IPS-18a (cell line): ENCODE results near the gene KCND3.

Source experiments
- H3K27ac ChIP-seq: one replicate; pipeline ENCODE4 v1.5.1; 2013; ENCODE audit warnings: low read length
- H3K27me3 ChIP-seq: one replicate; pipeline ENCODE4 v1.6.1; 2013; ENCODE audit warnings: mild to moderate bottlenecking, low read length; ENCODE audit not compliant: control insufficient read depth, insufficient read depth
- H3K36me3 ChIP-seq: one replicate; pipeline ENCODE4 v1.6.1; 2013; ENCODE audit warnings: low read depth, low read length; ENCODE audit not compliant: control insufficient read depth
- H3K4me1 ChIP-seq: one replicate; pipeline ENCODE4 v1.6.1; 2013; ENCODE audit warnings: low read depth, low read length; ENCODE audit not compliant: control insufficient read depth
- H3K4me3 ChIP-seq: one replicate; pipeline ENCODE4 v1.5.1; 2013; ENCODE audit warnings: low read length
- H3K9ac ChIP-seq: one replicate; pipeline ENCODE4 v1.6.1; 2013; ENCODE audit warnings: mild to moderate bottlenecking, low read length, moderate library complexity
- H3K9me3 ChIP-seq: one replicate; pipeline ENCODE4 v1.6.1; 2013; ENCODE audit warnings: low read depth, low read length; ENCODE audit not compliant: control insufficient read depth

Gene KCND3

DNA sequence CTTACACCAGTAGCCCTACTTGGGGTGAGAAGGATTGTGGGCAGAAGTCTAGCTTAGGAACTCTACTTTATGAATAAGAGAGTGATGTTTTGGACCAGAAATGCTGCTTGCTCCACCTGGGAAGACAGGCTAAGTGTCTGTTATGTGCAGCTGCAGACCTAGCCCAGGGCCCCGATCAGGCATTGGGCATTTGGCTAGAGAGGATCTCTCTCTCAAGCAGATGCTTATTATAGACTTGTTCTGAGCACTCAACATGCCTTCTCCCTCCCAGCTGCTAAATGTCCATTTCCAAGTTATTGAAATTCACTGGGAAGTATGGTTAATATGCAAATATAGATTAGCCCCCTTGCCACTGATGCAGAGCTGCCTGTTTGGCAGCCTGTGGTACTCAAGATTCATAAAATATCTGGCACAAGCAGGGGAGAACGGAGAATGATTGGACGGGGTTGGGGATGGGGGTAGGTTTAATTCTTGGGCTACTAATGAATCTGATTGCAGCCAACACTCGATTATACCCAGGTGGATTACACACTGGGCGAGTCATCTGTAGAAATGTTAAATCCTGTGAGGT, 115.9 kb downstream of the KCND3 start:
- Histone ChIP-seq H3K36me3 (no peaks in the 10 kb centered on the region), H3K27me3 (no peaks in the 10 kb centered on the region), H3K4me1 (no peaks in the 10 kb centered on the region), H3K9me3 (no peaks in the 10 kb centered on the region), H3K27ac (no peak overlapping the region), H3K9ac (no peak overlapping the region), H3K4me3 (no peak overlapping the region)

DNA sequence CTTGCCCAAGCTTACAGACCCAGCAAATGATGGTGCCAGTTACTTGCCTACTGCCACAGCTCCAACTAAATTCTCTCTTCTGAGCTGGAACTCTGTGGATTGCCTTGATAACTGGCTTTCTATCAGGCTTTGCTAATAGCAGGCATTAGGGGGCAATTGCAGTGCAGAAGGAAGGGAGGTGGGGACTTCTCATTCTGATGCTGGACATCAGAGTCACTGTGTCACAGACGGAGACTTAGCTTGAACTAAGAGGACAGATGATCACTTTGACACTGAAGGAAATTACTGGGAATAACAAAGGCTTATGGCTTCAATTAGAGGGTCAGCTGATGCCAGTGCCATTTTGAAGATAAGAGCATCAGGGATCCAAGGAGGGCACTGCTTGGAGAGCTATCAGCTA, 119.3 kb downstream of the KCND3 start:
- no peak overlapping the region for H3K9ac ChIP-seq
- no peaks in the 10 kb centered on the region for H3K9me3 ChIP-seq
- no peaks in the 10 kb centered on the region for H3K4me1 ChIP-seq
- no peaks in the 10 kb centered on the region for H3K36me3 ChIP-seq
- no peak overlapping the region for H3K4me3 ChIP-seq
- no peak overlapping the region for H3K27ac ChIP-seq
- no peaks in the 10 kb centered on the region for H3K27me3 ChIP-seq

- no peak overlapping the region for H3K4me3 ChIP-seq
- no peak overlapping the region for H3K27ac ChIP-seq
- H3K9me3 ChIP-seq: no peaks in the 10 kb centered on the region
- no peaks in the 10 kb centered on the region for H3K27me3 ChIP-seq
- no peaks in the 10 kb centered on the region for H3K36me3 ChIP-seq
- H3K4me1 ChIP-seq: no peaks in the 10 kb centered on the region
- no peak overlapping the region for H3K9ac ChIP-seq
These were observed 121.5 kb downstream of the KCND3 start for GRCh38 chr1:111867868-111868440.

GRCh38 chr1:111864862-111865261, 124.6 kb downstream of the KCND3 start:
- no peak overlapping the region for H3K9ac ChIP-seq
- H3K27ac ChIP-seq: no peak overlapping the region
- no peaks in the 10 kb centered on the region for H3K36me3 ChIP-seq
- H3K27me3 ChIP-seq: no peaks in the 10 kb centered on the region
- H3K4me3 ChIP-seq: no peak overlapping the region
- H3K9me3 ChIP-seq: no peaks in the 10 kb centered on the region
- H3K4me1 ChIP-seq: no peaks in the 10 kb centered on the region

GRCh38 chr1:111863401-111863800, 126.1 kb downstream of the KCND3 start:
- Histone ChIP-seq H3K36me3 (no peaks in the 10 kb centered on the region), H3K9me3 (no peaks in the 10 kb centered on the region), H3K27me3 (no peaks in the 10 kb centered on the region), H3K4me1 (no peaks in the 10 kb centered on the region), H3K27ac (no peak overlapping the region), H3K4me3 (no peak overlapping the region), H3K9ac (no peak overlapping the region)

GRCh38 chr1:111862599-111862998, 126.9 kb downstream of the KCND3 start:
- Histone ChIP-seq H3K9me3 (no peaks in the 10 kb centered on the region), H3K4me3 (no peak overlapping the region), H3K27me3 (no peaks in the 10 kb centered on the region), H3K36me3 (no peaks in the 10 kb centered on the region), H3K4me1 (no peaks in the 10 kb centered on the region), H3K9ac (no peak overlapping the region), H3K27ac (no peak overlapping the region)

GRCh38 chr1:111861523-111861922, 127.9 kb downstream of the KCND3 start:
- Histone ChIP-seq H3K9ac (no peak overlapping the region), H3K4me1 (no peaks in the 10 kb centered on the region), H3K27me3 (no peaks in the 10 kb centered on the region), H3K36me3 (no peaks in the 10 kb centered on the region), H3K27ac (no peak overlapping the region), H3K9me3 (no peaks in the 10 kb centered on the region), H3K4me3 (no peak overlapping the region)

DNA sequence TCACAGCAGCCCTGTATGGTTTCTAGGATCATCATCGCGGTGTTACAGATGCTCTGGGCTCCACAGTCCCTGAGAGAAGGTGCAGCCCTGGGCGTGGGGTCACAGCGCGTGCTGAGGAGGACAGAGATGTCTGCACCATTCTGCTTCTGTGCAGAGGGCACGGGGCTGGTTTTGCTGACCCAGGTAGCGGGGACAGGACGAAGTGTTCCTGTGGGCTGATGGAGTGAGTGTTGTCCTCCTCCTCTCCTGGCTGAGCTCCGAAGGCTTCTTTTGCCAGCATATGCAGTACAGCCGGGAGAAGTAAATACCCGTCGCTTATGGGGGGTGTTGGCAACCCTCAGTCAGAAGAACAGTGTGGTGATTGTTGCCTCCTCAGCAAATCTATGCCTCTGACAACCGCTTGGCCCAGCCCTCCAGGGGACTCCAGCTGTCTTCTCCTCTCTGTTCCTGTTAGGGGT, 132.2 kb downstream of the KCND3 start:
- Histone ChIP-seq H3K4me1 (no peaks in the 10 kb centered on the region), H3K27ac (no peak overlapping the region), H3K9me3 (no peaks in the 10 kb centered on the region), H3K4me3 (no peak overlapping the region), H3K27me3 (no peaks in the 10 kb centered on the region), H3K36me3 (no peaks in the 10 kb centered on the region), H3K9ac (no peak overlapping the region)

GRCh38 chr1:111856411-111857185, 132.9 kb downstream of the KCND3 start:
- Histone ChIP-seq H3K9ac (no peak overlapping the region), H3K27me3 (no peaks in the 10 kb centered on the region), H3K27ac (no peak overlapping the region), H3K9me3 (no peaks in the 10 kb centered on the region), H3K4me1 (peaks cover 5% of the 10 kb centered on the region), H3K36me3 (no peaks in the 10 kb centered on the region), H3K4me3 (no peak overlapping the region)

DNA sequence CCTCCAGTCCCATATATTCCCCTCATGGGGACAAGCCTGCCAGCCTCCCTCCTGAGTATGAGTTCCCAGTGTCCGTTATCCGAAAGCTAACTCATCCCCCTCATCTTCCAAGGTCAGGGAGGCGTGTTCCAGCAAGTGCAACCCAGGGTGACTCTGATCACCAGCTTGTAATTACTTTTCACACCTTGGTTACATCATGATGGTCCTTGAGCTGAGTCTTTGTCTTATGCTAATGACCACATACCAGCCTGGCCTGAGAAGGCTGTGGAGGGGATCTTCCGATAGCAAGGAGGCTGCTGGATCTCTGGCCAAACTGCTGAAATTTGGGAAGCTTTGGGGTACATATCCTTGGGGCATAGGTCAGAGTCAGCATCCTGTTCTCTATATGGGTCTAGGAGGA, 134.2 kb downstream of the KCND3 start:
- Histone ChIP-seq H3K4me1 (peaks cover 12% of the 10 kb centered on the region), H3K9me3 (no peaks in the 10 kb centered on the region), H3K9ac (no peak overlapping the region), H3K27me3 (no peaks in the 10 kb centered on the region), H3K27ac (no peak overlapping the region), H3K36me3 (no peaks in the 10 kb centered on the region), H3K4me3 (no peak overlapping the region)

DNA sequence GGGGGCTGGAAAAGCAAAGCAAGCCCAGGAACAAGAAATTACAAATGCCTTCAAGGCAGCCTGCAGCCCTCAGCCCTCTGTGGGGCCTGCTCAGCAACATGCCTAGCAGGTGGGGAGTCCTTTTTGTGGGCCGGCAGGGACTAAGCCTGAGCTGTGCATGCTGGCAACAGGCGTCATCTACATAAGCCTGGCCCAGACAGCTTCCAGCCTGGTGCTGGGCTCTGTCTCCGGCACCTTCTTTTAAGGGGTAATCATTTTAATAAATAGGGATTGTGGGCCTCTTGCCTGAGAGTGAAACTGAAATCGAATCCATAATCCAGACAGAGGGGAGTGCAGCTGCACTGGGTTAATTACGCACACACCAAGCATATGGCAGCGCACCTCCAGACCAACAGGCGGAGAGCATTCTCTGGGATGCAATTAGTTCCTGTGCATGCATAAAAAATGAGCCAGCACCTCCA, 137.2 kb downstream of the KCND3 start:
- no peaks in the 10 kb centered on the region for H3K9me3 ChIP-seq
- no peak overlapping the region for H3K9ac ChIP-seq
- H3K27ac ChIP-seq: no peak overlapping the region
- H3K27me3 ChIP-seq: no peaks in the 10 kb centered on the region
- no peaks in the 10 kb centered on the region for H3K36me3 ChIP-seq
- peaks cover 12% of the 10 kb centered on the region for H3K4me1 ChIP-seq
- no peak overlapping the region for H3K4me3 ChIP-seq

DNA sequence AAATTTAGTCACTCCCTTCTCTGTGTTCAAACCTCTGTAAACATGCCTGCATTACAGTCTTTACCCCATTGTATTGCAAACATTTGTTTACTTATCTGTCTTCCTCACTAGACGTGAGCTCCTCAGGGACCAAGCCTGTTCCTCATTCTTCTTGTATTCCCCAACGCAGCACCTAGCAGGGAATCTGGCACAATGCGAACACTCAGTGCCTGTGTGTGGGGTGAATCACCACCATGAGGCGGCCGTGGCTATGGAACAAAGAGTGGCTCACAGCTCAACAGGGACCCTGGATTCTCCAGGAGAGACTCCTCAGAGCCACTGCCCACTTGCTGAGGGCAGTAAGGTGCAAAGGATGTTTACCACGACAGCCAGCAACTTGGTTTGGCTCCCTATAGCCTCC, 137.9 kb downstream of the KCND3 start:
- H3K36me3 ChIP-seq: no peaks in the 10 kb centered on the region
- H3K27me3 ChIP-seq: no peaks in the 10 kb centered on the region
- no peak overlapping the region for H3K9ac ChIP-seq
- peaks cover 12% of the 10 kb centered on the region for H3K4me1 ChIP-seq
- H3K4me3 ChIP-seq: no peak overlapping the region
- no peak overlapping the region for H3K27ac ChIP-seq
- H3K9me3 ChIP-seq: no peaks in the 10 kb centered on the region
